ENCODE results near the gene THSD7A. TPM values are rescaled to one million over a fixed set of nuclear protein-coding genes. Genes with fewer than 3 reads are reported as not detected.

Gene THSD7A
- total and polyA plus RNA-seq, 2 of the 4 experiments (the other 2 are of a cell fraction) = 0.02 to 0.18 TPM

- in situ Hi-C loops (cut with MboI; ENCODE audit: low sequenced_read_pairs) = loop anchor here (25.0 kb wide), 1 partner anchor 640 kb away; no protein-coding TSS in a partner anchor
- CTCF ChIA-PET = interaction anchor here (0.5 kb wide), 1 partner anchor 43 kb away, joined by 3 read pairs; no protein-coding TSS in a partner anchor
These were observed 15.3 kb upstream of the THSD7A start for GRCh38 chr7:11847336-11847735.

More at GRCh38 chr7:11847336-11847735, 15.3 kb upstream of the THSD7A start:
- no peak overlapping the region for H3K56ac ChIP-seq (ENCODE audit: extremely low read depth, insufficient read depth, low read length)
- H2BK5ac ChIP-seq (ENCODE audit: low read depth, low read length, poor library complexity, severe bottlenecking) = no peak overlapping the region
- no peaks in the 10 kb centered on the region for H4K20me1 ChIP-seq (ENCODE audit: insufficient read depth, low read length)
- no peak overlapping the region for H2AK9ac ChIP-seq (replicated peaks; ENCODE audit: low read depth, low read length, poor library complexity)
- no peak overlapping the region for H3K4me3 ChIP-seq (ENCODE audit: insufficient read depth, low read depth, low read length)
- dilution Hi-C loops (cut with HindIII; ENCODE audit: low sequenced_read_pairs, unreplicated experiment) (no loop called here), intact Hi-C loops (cut with micrococcal nuclease) (no loop called here)
- no peaks in the 10 kb centered on the region for H3K27me3 ChIP-seq (ENCODE audit: control insufficient read depth, insufficient read depth, low read length)
- DNase-seq (no peak), ATAC-seq (ENCODE audit: low read depth) (no peak; the same call in 1 of the 2 replicates)
- no peak overlapping the region for H2AK5ac ChIP-seq (ENCODE audit: low read depth, low read length)
- WGBS, 2 experiments (ENCODE audit: extremely low coverage in 2 of 2, insufficient read length in 1 of 2) = no CpG with 5 or more reads among the region's 2 CpGs
- POLR2A ChIA-PET (ENCODE audit: unreplicated experiment) = no interaction called here
- BruUV-seq (replicated peaks) = no TSS peak
- H3K4ac ChIP-seq (ENCODE audit: low read depth, low read length) = no peak overlapping the region
- TF ChIP-seq, protein P1, sequence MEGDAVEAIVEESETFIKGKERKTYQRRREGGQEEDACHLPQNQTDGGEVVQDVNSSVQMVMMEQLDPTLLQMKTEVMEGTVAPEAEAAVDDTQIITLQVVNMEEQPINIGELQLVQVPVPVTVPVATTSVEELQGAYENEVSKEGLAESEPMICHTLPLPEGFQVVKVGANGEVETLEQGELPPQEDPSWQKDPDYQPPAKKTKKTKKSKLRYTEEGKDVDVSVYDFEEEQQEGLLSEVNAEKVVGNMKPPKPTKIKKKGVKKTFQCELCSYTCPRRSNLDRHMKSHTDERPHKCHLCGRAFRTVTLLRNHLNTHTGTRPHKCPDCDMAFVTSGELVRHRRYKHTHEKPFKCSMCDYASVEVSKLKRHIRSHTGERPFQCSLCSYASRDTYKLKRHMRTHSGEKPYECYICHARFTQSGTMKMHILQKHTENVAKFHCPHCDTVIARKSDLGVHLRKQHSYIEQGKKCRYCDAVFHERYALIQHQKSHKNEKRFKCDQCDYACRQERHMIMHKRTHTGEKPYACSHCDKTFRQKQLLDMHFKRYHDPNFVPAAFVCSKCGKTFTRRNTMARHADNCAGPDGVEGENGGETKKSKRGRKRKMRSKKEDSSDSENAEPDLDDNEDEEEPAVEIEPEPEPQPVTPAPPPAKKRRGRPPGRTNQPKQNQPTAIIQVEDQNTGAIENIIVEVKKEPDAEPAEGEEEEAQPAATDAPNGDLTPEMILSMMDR (conservative IDR thresholded peaks at IDR 0.05; ENCODE audit: low read depth, low read length) = no peak
- TF ChIP-seq USF2 (IDR thresholded peaks at IDR 0.05; ENCODE audit: low read depth, low read length) (no peak), CEBPB (IDR thresholded peaks at IDR 0.05; ENCODE audit: low read depth, low read length) (no peak), NFE2L2 (IDR thresholded peaks at IDR 0.05; ENCODE audit: low read depth, low read length) (no peak), RFX5 (IDR thresholded peaks at IDR 0.05; ENCODE audit: low read depth, low read length) (no peak)
- TF ChIP-seq, protein P2, sequence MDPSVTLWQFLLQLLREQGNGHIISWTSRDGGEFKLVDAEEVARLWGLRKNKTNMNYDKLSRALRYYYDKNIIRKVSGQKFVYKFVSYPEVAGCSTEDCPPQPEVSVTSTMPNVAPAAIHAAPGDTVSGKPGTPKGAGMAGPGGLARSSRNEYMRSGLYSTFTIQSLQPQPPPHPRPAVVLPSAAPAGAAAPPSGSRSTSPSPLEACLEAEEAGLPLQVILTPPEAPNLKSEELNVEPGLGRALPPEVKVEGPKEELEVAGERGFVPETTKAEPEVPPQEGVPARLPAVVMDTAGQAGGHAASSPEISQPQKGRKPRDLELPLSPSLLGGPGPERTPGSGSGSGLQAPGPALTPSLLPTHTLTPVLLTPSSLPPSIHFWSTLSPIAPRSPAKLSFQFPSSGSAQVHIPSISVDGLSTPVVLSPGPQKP (IDR thresholded peaks at IDR 0.05; ENCODE audit: borderline replicate concordance, low read depth, low read length) = no peak
- no peak overlapping the region for H2AFZ ChIP-seq (replicated peaks; ENCODE audit: low read length, poor library complexity)
- H3K4me2 ChIP-seq (ENCODE audit: low read depth, low read length) = no peak overlapping the region
- H3K9ac ChIP-seq (ENCODE audit: low read depth, low read length) = no peak overlapping the region
- no peak overlapping the region for H4K5ac ChIP-seq (ENCODE audit: low read depth, low read length)
- no peak overlapping the region for H2BK120ac ChIP-seq (ENCODE audit: low read depth, low read length)
- no peak overlapping the region for H2BK15ac ChIP-seq (ENCODE audit: low read depth, low read length)
- H3K27ac ChIP-seq (ENCODE audit: insufficient read depth, low read length) = no peak overlapping the region
- H3K79me1 ChIP-seq (ENCODE audit: low read depth in 1 of 2, low read length in 2 of 2) = no peaks in the 10 kb centered on the region
- no peaks in the 10 kb centered on the region; the same call in 1 of the 2 replicates for H3K9me3 ChIP-seq (ENCODE audit: control insufficient read depth, insufficient read depth, low read length)
- no peaks in the 10 kb centered on the region for H3K9me1 ChIP-seq (ENCODE audit: insufficient read depth, low read length)
- no peak overlapping the region for H4K91ac ChIP-seq (ENCODE audit: insufficient read depth, low read depth, low read length)
- no peaks in the 10 kb centered on the region for H3K4me1 ChIP-seq (ENCODE audit: control insufficient read depth, insufficient read depth, low read length)
- H2BK20ac ChIP-seq (ENCODE audit: low read depth, low read length) = no peak overlapping the region
- H3K36me3 ChIP-seq (ENCODE audit: control insufficient read depth, insufficient read depth, low read length) = no peaks in the 10 kb centered on the region
- no peak overlapping the region for H4K8ac ChIP-seq (ENCODE audit: low read depth in 2 of 2, low read length in 2 of 2)
- H3K23ac ChIP-seq (ENCODE audit: low read depth, low read length) = no peak overlapping the region
- H3K14ac ChIP-seq (replicated peaks; ENCODE audit: low read depth, low read length) = no peak overlapping the region
- no peak overlapping the region for H3K18ac ChIP-seq (ENCODE audit: low read depth, low read length)

All from IMR-90 (cell line).